GM03348 (cell line): ENCODE measurements around the gene PSAPL1.

ENCODE experiments used
- DNase-seq: peaks from one replicate; pipeline ENCODE4 v3.0.0; 2012; ENCODE audit warnings: low spot score

PSAPL1 gene

DNA sequence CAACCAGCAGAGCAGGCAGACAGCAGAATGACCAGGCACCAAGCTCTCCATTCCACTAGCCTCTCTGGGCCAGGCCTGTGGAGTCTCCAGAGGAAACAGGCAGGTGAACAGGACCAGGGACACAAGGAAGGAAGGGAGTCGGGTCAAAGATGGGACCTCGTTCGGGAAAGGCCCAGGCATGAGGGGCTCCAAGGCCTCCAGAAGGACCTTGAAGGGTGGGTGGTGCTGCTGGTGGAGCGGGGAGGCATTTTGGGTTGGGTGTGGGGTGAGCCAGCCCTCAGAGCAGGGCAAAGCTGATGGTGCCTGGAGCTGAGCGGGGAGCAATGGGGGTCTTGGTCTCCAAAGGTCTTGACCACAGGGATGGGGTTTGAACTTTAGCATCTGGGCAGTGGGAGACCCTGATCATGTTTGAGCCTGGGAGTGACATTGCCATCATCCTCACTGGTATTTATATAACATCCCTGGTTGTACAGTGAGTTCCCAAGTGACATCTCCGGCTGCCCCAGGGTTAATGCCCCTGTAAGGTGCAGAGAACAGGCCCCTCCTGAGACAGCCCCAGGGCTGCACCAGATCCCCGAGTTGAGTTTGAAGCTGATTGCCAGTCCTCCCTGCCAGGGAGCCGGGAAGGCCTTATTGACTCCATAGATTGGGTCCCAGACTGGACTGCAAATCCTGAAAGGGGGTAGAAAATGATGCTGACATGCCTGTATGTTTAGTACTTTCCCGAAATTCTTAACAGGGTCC, 52.7 kb downstream of the PSAPL1 start:
- DNase-seq: no peak

DNA sequence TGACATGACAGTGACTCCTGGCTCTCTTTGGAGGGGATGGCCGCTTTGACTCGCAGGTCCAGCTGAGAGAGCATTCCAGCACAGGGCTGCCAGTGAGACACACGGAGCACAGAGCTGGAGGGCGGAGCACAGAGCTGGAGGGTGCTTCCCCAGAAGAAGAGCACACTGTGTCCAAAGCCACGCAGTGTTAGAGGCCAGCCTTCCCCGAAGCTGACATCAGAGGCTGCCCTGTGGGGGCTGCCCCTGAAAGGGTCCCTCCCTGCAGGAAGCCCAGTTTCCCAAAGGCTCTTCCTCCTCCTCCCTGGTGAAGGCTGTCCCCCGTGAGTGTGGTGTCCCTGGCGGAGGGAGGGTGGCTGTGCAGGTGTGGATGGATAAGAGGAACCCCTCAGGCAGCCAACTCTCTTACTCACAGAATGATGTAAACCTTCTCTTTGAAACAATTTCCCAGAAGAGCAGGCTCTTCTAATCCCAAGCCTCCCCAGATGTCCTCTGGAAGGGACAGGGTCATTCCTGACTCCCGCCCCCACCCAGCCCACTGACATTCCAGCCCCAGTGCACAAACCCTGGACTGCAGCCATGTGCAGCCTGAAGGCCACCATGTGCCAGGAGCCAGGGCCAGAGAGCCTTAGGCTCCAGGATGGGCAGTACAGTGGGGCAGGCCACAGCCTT, 53.4 kb downstream of the PSAPL1 start:
- peak; percentile 55 for DNase-seq
